Upper lobe of left lung (tissue), 6 donors: ENCODE measurements around the gene ZNF609. TPM values are rescaled to one million over a fixed set of nuclear protein-coding genes. Genes with fewer than 3 reads are reported as not detected.

Experiments
- ATAC-seq, 2 donors: fragments of 200-7000 bp; cut with Tn5 transposase; one replicate each; pipeline ENCODE4 v1.9.1; 2022; ENCODE audit warnings: mild to moderate bottlenecking in 2 of 2, moderate library complexity in 2 of 2; ENCODE audit not compliant: low FRiP score in 2 of 2
- DNase-seq, 2 donors: peaks; one replicate each; pipeline ENCODE4 v3.0.0-alpha.2; 2019 to 2020
- H3K27ac ChIP-seq, 4 donors: fragments of 200-600 bp; sonication (generic); one replicate each; pipeline ENCODE4 v1.5.1; 2016 to 2019
- H3K27me3 ChIP-seq, 4 donors: fragments of 200-600 bp; sonication (generic); one replicate each; pipeline ENCODE4 v1.5.1; 2017 to 2019
- H3K36me3 ChIP-seq, 4 donors: fragments of 200-600 bp; sonication (generic); one replicate each; pipeline ENCODE4 v1.5.1; 2016 to 2019
- H3K4me1 ChIP-seq, 4 donors: fragments of 200-600 bp; sonication (generic); one replicate each; pipeline ENCODE4 v1.5.1; 2018 to 2019
- H3K4me3 ChIP-seq, 4 donors: fragments of 200-600 bp; sonication (generic); one replicate each; pipeline ENCODE4 v1.5.1; 2017 to 2019; ENCODE audit warnings: mild to moderate bottlenecking in 2 of 4, moderate library complexity in 1 of 4
- H3K9me3 ChIP-seq, 4 donors: fragments of 200-600 bp; sonication (generic); one replicate each; pipeline ENCODE4 v1.5.1; 2018 to 2019
- EP300 ChIP-seq, 4 donors: sonication (generic); formaldehyde crosslinking; IDR thresholded peaks; one replicate each; pipeline ENCODE4 v1.5.1; 2017; ENCODE audit warnings: antibody characterized with exemption in 4 of 4, control low read depth in 2 of 4
- POLR2A ChIP-seq, 4 donors: fragments of 450-650 bp; IDR thresholded peaks; one replicate each; pipeline ENCODE4 v1.5.1; 2016 to 2017; ENCODE audit warnings: antibody characterized with exemption in 4 of 4, mild to moderate bottlenecking in 2 of 4
- POLR2AphosphoS5 ChIP-seq, 2 donors: sonication (generic); formaldehyde crosslinking; IDR thresholded peaks; one replicate each; pipeline ENCODE4 v1.5.1; 2017; ENCODE audit warnings: antibody characterized with exemption in 2 of 2
- WGBS, 2 donors: methylation state at CpG; one replicate each; pipeline ENCODE4 v1.1.5; 2017 to 2018; 5-methylcytosine and 5-hydroxymethylcytosine counted together
- total RNA-seq, 6 donors: library from RNA; depleted of rRNA in 4 of 6; stranded (reverse); fragments of >200 nt in 4 of 6; gene quantifications; one replicate each; pipeline versions ENCODE4 v1.1.0 to v1.2.1, GENCODE V29; 2016 to 2021
- TF ChIP-seq, protein P1 (sequence below), 6 experiments: fragments of 450-650 bp in 4 of 6; fragments of 200-600 bp in 2 of 6; sonication (generic) in 2 of 6; IDR thresholded peaks; one replicate each; pipeline ENCODE4 v1.5.1; 2016 to 2019; ENCODE audit warnings: antibody characterized with exemption in 6 of 6
- donor health status: DM: no; HTN: no; CAD: no; lungs with moderate emphysema.
- donor health status: DM: no; HTN: yes; CAD: no; lungs with severe emphysema.

The ZNF609 gene
- total RNA-seq, 6 donors from 2014 or later: 30.4 to 65.0 (median 44.5) TPM

DNA sequence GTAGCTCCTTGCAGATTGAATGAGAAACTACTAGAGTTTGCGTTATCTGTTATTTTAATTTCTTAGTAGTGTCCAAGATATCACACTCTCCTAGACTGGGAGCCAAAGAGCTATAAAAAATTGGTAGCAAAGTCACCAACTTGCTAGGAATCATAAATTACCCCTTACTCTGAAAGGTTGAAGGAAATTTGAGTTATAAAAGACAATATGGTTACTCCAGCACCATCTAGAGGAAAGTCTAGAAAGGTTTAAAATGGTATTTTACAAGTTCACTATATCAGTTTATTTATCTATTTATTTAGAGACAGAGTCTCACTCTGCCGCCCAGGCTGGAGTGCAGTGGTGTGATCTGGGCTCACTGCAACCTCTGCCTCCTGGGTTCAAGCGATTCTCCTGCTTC is 193.4 kb downstream of the ZNF609 start:
- TF ChIP-seq, protein P1, sequence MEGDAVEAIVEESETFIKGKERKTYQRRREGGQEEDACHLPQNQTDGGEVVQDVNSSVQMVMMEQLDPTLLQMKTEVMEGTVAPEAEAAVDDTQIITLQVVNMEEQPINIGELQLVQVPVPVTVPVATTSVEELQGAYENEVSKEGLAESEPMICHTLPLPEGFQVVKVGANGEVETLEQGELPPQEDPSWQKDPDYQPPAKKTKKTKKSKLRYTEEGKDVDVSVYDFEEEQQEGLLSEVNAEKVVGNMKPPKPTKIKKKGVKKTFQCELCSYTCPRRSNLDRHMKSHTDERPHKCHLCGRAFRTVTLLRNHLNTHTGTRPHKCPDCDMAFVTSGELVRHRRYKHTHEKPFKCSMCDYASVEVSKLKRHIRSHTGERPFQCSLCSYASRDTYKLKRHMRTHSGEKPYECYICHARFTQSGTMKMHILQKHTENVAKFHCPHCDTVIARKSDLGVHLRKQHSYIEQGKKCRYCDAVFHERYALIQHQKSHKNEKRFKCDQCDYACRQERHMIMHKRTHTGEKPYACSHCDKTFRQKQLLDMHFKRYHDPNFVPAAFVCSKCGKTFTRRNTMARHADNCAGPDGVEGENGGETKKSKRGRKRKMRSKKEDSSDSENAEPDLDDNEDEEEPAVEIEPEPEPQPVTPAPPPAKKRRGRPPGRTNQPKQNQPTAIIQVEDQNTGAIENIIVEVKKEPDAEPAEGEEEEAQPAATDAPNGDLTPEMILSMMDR (IDR thresholded peaks at IDR 0.05): peak in 2 of 6 experiments; percentile 11 to 27
- no peak for TF ChIP-seq POLR2A (IDR thresholded peaks at IDR 0.05)
- no peaks in the 10 kb centered on the region for H3K9me3 ChIP-seq
- no peak overlapping the region for H3K27ac ChIP-seq
- peaks cover 0 to 6% (median 2%) of the 10 kb centered on the region in 4 donors for H3K36me3 ChIP-seq
- no peaks in the 10 kb centered on the region for H3K27me3 ChIP-seq
- WGBS, 2 donors: 64 to 68% methylated on average over 3 of the region's 3 CpGs
- no peak for DNase-seq
- H3K4me1 ChIP-seq: peaks cover 0 to 20% (median 15%) of the 10 kb centered on the region in 4 donors
- no peak overlapping the region for H3K4me3 ChIP-seq
- no peak for ATAC-seq

DNA sequence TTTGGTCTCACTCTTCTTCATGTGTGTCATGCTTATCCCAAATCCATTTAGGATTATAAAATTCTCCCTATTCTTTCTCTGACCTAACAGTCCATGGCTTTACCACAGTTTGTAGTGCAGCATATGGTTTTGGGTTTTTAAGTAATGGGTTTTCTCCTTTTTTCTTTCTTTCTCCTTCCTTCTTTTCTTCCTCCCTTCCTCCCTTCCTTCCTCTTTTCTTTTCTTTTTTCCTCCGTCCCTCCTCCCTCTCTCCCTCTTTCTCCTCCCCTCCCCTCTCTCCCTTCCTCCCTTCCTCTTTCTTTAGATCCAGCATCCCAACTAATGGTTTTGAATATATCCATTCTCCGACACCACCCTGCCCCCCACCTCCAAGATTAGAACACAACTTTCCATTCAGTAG is 196.1 kb downstream of the ZNF609 start:
- 88 to 89% methylated on average over 2 of the region's 2 CpGs for WGBS, 2 donors
- Histone ChIP-seq H3K36me3 (peaks cover 0 to 6% (median 2%) of the 10 kb centered on the region in 4 donors), H3K27ac (no peak overlapping the region), H3K9me3 (no peaks in the 10 kb centered on the region), H3K4me1 (peaks cover 0 to 19% (median 11%) of the 10 kb centered on the region in 4 donors), H3K4me3 (no peak overlapping the region), H3K27me3 (no peaks in the 10 kb centered on the region)
- TF ChIP-seq POLR2AphosphoS5 (IDR thresholded peaks at IDR 0.05) (no peak), POLR2A (IDR thresholded peaks at IDR 0.05) (no peak), EP300 (IDR thresholded peaks at IDR 0.05) (no peak)
- TF ChIP-seq, protein P1 (IDR thresholded peaks at IDR 0.05): no peak
- DNase-seq: no peak
- no peak for ATAC-seq

DNA sequence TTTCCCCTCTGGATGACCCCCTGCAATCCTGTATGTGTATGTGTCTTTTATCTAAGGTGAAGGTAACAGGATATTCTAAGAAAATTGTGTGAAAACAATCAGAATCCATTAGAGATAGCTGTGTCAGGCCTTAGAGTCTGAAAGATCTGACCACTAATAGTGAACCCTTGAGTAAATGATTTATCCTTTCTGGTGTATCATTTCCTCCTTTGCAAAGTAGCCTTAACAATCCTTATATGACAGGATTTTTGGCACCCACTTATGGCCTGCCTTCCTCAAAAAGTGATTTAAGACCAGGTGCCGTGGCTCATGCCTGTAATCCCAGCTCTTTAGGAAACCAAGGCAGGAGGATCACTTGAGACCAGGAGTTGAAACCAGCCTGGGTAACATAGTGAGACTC is 204.8 kb downstream of the ZNF609 start:
- Histone ChIP-seq H3K9me3 (no peaks in the 10 kb centered on the region), H3K4me3 (no peak overlapping the region), H3K4me1 (peaks cover 0 to 4% (median 0%) of the 10 kb centered on the region in 4 donors), H3K27me3 (no peaks in the 10 kb centered on the region), H3K27ac (no peak overlapping the region), H3K36me3 (peaks cover 0 to under 1% (median 0%) of the 10 kb centered on the region in 4 donors)
- WGBS, 2 donors: 91 to 100% methylated on average over 1 of the region's 1 CpG
- ATAC-seq (no peak), DNase-seq (no peak)
- TF ChIP-seq POLR2A (IDR thresholded peaks at IDR 0.05): no peak
- TF ChIP-seq, protein P1 (IDR thresholded peaks at IDR 0.05): no peak
- no peak for TF ChIP-seq EP300 (IDR thresholded peaks at IDR 0.05)
- TF ChIP-seq POLR2AphosphoS5 (IDR thresholded peaks at IDR 0.05): no peak

DNA sequence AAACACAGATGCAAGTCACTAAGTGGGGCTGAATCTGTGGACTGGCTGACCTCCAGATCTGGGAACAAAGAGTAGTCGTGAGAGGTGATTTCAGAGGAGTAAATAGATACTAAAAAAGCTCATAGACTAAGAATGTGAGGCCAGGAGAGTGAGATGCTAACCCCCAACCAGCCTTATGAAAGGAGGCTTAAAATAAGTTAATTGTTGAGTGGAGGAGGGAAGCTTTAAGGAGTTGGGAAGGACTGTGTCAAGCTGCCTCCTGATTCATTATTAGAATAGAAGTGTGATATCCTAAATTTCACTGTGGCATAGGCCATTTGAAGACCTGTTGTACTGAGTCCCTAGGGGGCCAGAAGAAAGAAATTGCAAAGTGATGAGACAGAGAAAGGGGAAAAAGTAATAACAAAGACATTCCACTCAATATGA is 207.4 kb downstream of the ZNF609 start:
- Histone ChIP-seq H3K9me3 (no peaks in the 10 kb centered on the region), H3K4me1 (peaks cover 0 to 4% (median 0%) of the 10 kb centered on the region in 4 donors), H3K27me3 (no peaks in the 10 kb centered on the region), H3K4me3 (no peak overlapping the region), H3K27ac (no peak overlapping the region), H3K36me3 (peaks cover 0 to 4% (median 2%) of the 10 kb centered on the region in 4 donors)
- DNase-seq (no peak), ATAC-seq (no peak)
- 28 to 36% methylated on average over 1 of the region's 1 CpG for WGBS, 2 donors
- no peak for TF ChIP-seq POLR2A (IDR thresholded peaks at IDR 0.05)
- no peak for TF ChIP-seq EP300 (IDR thresholded peaks at IDR 0.05)
- TF ChIP-seq, protein P1 (IDR thresholded peaks at IDR 0.05): no peak
- TF ChIP-seq POLR2AphosphoS5 (IDR thresholded peaks at IDR 0.05): no peak

DNA sequence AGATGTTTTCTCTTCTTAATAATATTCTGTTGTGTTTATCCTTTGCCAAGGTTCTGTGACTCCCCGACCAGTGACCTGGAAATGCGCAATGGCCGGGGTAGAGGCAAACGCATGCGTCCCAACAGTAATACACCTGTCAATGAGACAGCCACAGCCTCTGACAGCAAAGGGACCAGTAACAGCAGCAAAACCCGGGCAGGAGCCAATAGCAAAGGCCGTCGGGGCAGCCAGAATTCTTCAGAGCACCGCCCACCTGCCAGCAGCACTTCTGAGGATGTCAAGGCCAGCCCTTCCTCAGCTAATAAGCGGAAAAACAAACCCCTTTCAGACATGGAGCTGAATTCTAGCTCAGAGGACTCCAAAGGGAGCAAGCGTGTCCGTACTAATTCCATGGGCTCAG is 213.5 kb downstream of the ZNF609 start:
- WGBS, 2 donors: 88 to 94% methylated on average over 12 of the region's 12 CpGs
- H3K36me3 ChIP-seq: peaks cover 0 to 47% (median 27%) of the 10 kb centered on the region in 4 donors
- no peak for DNase-seq
- ATAC-seq: no peak
- no peak overlapping the region for H3K4me3 ChIP-seq
- no peaks in the 10 kb centered on the region for H3K27me3 ChIP-seq
- H3K27ac ChIP-seq: no peak overlapping the region
- TF ChIP-seq POLR2A (IDR thresholded peaks at IDR 0.05): no peak
- TF ChIP-seq, protein P1 (IDR thresholded peaks at IDR 0.05): no peak
- no peak for TF ChIP-seq POLR2AphosphoS5 (IDR thresholded peaks at IDR 0.05)
- H3K9me3 ChIP-seq: no peaks in the 10 kb centered on the region
- H3K4me1 ChIP-seq: no peaks in the 10 kb centered on the region
